Measurements from ENCODE around the gene MRGPRE.

The MRGPRE gene

GRCh38 chr11:3227568-3228444 lies 4.4 kb downstream of the MRGPRE start:
- Histone ChIP-seq H3K4me1 (ENCODE audit: control insufficient read depth, insufficient read depth, low read length) (peaks cover 9% of the 10 kb centered on the region), H3K4me3 (ENCODE audit: insufficient read depth, low read depth, low read length) (no peak overlapping the region), H3K27ac (ENCODE audit: insufficient read depth, low read depth, low read length, poor library complexity, severe bottlenecking) (no peak overlapping the region), H3K9me3 (ENCODE audit: control insufficient read depth, low read length) (no peaks in the 10 kb centered on the region), H3K27me3 (ENCODE audit: control insufficient read depth, insufficient read depth, low read length, poor library complexity, severe bottlenecking) (no peaks in the 10 kb centered on the region), H3K36me3 (ENCODE audit: control insufficient read depth, insufficient read depth, low read length) (no peaks in the 10 kb centered on the region)
- 90% methylated on average over 46 of the region's 46 CpGs for WGBS, 2 experiments

GRCh38 chr11:3226846-3227567 lies 5.2 kb downstream of the MRGPRE start:
- no peaks in the 10 kb centered on the region for H3K9me3 ChIP-seq (ENCODE audit: control insufficient read depth, low read length)
- WGBS, 2 experiments, result 89 to 91% methylated on average over 18 of the region's 18 CpGs
- no peak overlapping the region for H3K27ac ChIP-seq (ENCODE audit: insufficient read depth, low read depth, low read length, poor library complexity, severe bottlenecking)
- no peaks in the 10 kb centered on the region for H3K27me3 ChIP-seq (ENCODE audit: control insufficient read depth, insufficient read depth, low read length, poor library complexity, severe bottlenecking)
- no peak overlapping the region for H3K4me3 ChIP-seq (ENCODE audit: insufficient read depth, low read depth, low read length)
- H3K4me1 ChIP-seq (ENCODE audit: control insufficient read depth, insufficient read depth, low read length), result peaks cover 10% of the 10 kb centered on the region
- H3K36me3 ChIP-seq (ENCODE audit: control insufficient read depth, insufficient read depth, low read length), result no peaks in the 10 kb centered on the region

- H3K9me3 ChIP-seq (ENCODE audit: control insufficient read depth, low read length), result no peaks in the 10 kb centered on the region
- WGBS, 2 experiments, result 93 to 94% methylated on average over 20 of the region's 21 CpGs
- H3K4me3 ChIP-seq (ENCODE audit: insufficient read depth, low read depth, low read length), result no peak overlapping the region
- H3K27ac ChIP-seq (ENCODE audit: insufficient read depth, low read depth, low read length, poor library complexity, severe bottlenecking), result no peak overlapping the region
- no peaks in the 10 kb centered on the region for H3K36me3 ChIP-seq (ENCODE audit: control insufficient read depth, insufficient read depth, low read length)
- H3K27me3 ChIP-seq (ENCODE audit: control insufficient read depth, insufficient read depth, low read length, poor library complexity, severe bottlenecking), result no peaks in the 10 kb centered on the region
- peaks cover 10% of the 10 kb centered on the region for H3K4me1 ChIP-seq (ENCODE audit: control insufficient read depth, insufficient read depth, low read length)
These were observed 6.1 kb downstream of the MRGPRE start for GRCh38 chr11:3225826-3226750.

GRCh38 chr11:3225159-3225758 lies 7.0 kb downstream of the MRGPRE start:
- Histone ChIP-seq H3K27me3 (ENCODE audit: control insufficient read depth, insufficient read depth, low read length, poor library complexity, severe bottlenecking) (no peaks in the 10 kb centered on the region), H3K9me3 (ENCODE audit: control insufficient read depth, low read length) (no peaks in the 10 kb centered on the region), H3K4me3 (ENCODE audit: insufficient read depth, low read depth, low read length) (no peak overlapping the region), H3K36me3 (ENCODE audit: control insufficient read depth, insufficient read depth, low read length) (no peaks in the 10 kb centered on the region), H3K4me1 (ENCODE audit: control insufficient read depth, insufficient read depth, low read length) (peaks cover 10% of the 10 kb centered on the region), H3K27ac (ENCODE audit: insufficient read depth, low read depth, low read length, poor library complexity, severe bottlenecking) (no peak overlapping the region)
- WGBS, 2 experiments, result 79 to 82% methylated on average over 17 of the region's 17 CpGs

- peaks cover 10% of the 10 kb centered on the region for H3K4me1 ChIP-seq (ENCODE audit: control insufficient read depth, insufficient read depth, low read length)
- H3K27ac ChIP-seq (ENCODE audit: insufficient read depth, low read depth, low read length, poor library complexity, severe bottlenecking), result no peak overlapping the region
- no peaks in the 10 kb centered on the region for H3K9me3 ChIP-seq (ENCODE audit: control insufficient read depth, low read length)
- 77 to 83% methylated on average over 21 of the region's 21 CpGs for WGBS, 2 experiments
- H3K4me3 ChIP-seq (ENCODE audit: insufficient read depth, low read depth, low read length), result no peak overlapping the region
- H3K27me3 ChIP-seq (ENCODE audit: control insufficient read depth, insufficient read depth, low read length, poor library complexity, severe bottlenecking), result no peaks in the 10 kb centered on the region
- H3K36me3 ChIP-seq (ENCODE audit: control insufficient read depth, insufficient read depth, low read length), result no peaks in the 10 kb centered on the region
These were observed 7.7 kb downstream of the MRGPRE start for GRCh38 chr11:3224401-3225057.

- WGBS, 2 experiments, result 31 to 47% methylated on average over 4 of the region's 4 CpGs
- Histone ChIP-seq H3K9me3 (ENCODE audit: control insufficient read depth, low read length) (no peaks in the 10 kb centered on the region), H3K27me3 (ENCODE audit: control insufficient read depth, insufficient read depth, low read length, poor library complexity, severe bottlenecking) (no peaks in the 10 kb centered on the region)
These were observed 8.3 kb downstream of the MRGPRE start for GRCh38 chr11:3223932-3224381.

GRCh38 chr11:3222941-3223915 lies 9.0 kb downstream of the MRGPRE start:
- no peak overlapping the region for H3K4me3 ChIP-seq (ENCODE audit: insufficient read depth, low read depth, low read length)
- H3K4me1 ChIP-seq (ENCODE audit: control insufficient read depth, insufficient read depth, low read length), result peaks cover 10% of the 10 kb centered on the region
- no peaks in the 10 kb centered on the region for H3K27me3 ChIP-seq (ENCODE audit: control insufficient read depth, insufficient read depth, low read length, poor library complexity, severe bottlenecking)
- no peaks in the 10 kb centered on the region for H3K36me3 ChIP-seq (ENCODE audit: control insufficient read depth, insufficient read depth, low read length)
- H3K9me3 ChIP-seq (ENCODE audit: control insufficient read depth, low read length), result no peaks in the 10 kb centered on the region
- WGBS, 2 experiments, result 86 to 87% methylated on average over 34 to 36 of the region's 36 CpGs
- no peak overlapping the region for H3K27ac ChIP-seq (ENCODE audit: insufficient read depth, low read depth, low read length, poor library complexity, severe bottlenecking)

More at GRCh38 chr11:3223932-3224381, 8.3 kb downstream of the MRGPRE start:
- peaks cover 10% of the 10 kb centered on the region for H3K4me1 ChIP-seq (ENCODE audit: control insufficient read depth, insufficient read depth, low read length)
- H3K27ac ChIP-seq (ENCODE audit: insufficient read depth, low read depth, low read length, poor library complexity, severe bottlenecking), result no peak overlapping the region
- H3K36me3 ChIP-seq (ENCODE audit: control insufficient read depth, insufficient read depth, low read length), result no peaks in the 10 kb centered on the region
- no peak overlapping the region for H3K4me3 ChIP-seq (ENCODE audit: insufficient read depth, low read depth, low read length)

- 8 to 27% methylated on average over 1 of the region's 37 CpGs for WGBS, 2 experiments
- Histone ChIP-seq H3K9me3 (ENCODE audit: control insufficient read depth, low read length) (no peaks in the 10 kb centered on the region), H3K4me3 (ENCODE audit: insufficient read depth, low read depth, low read length) (no peak overlapping the region), H3K27ac (ENCODE audit: insufficient read depth, low read depth, low read length, poor library complexity, severe bottlenecking) (no peak overlapping the region), H3K36me3 (ENCODE audit: control insufficient read depth, insufficient read depth, low read length) (no peaks in the 10 kb centered on the region), H3K27me3 (ENCODE audit: control insufficient read depth, insufficient read depth, low read length, poor library complexity, severe bottlenecking) (no peaks in the 10 kb centered on the region), H3K4me1 (ENCODE audit: control insufficient read depth, insufficient read depth, low read length) (peaks cover 10% of the 10 kb centered on the region)
These were observed 10.0 kb downstream of the MRGPRE start for GRCh38 chr11:3222003-3222855.

Data from ectodermal cell (in vitro differentiated cells).